SW 1271 (cell line): Measurements from ENCODE around the gene TMOD3.
A peak's percentile ranks its signal among the peaks of the same experiment; 100 is the strongest.
"Not testable (repeated sequence)": the region's sequence is repeated elsewhere in the genome, so short reads cannot be mapped to it uniquely, and the experiment has no call there.

Experiments
- DNase-seq, 2 experiments: peaks; one replicate each; lab custom pipeline; 2025; lab: John Stamatoyannopoulos, UW

Gene TMOD3

GRCh38 chr15:51829376-51830275 lies at the start of gene TMOD3:
Gene TMOD3 (plus strand): TSS chr15:51829653. CDS start chr15:51862885, 33,232 bp downstream.
- DNase-seq = peak; percentile 56 to 62

- DNase-seq = no peak
These were observed 48.8 kb upstream of the TMOD3 start for GRCh38 chr15:51780636-51781035.

- DNase-seq = no peak
These were observed 47.9 kb upstream of the TMOD3 start for GRCh38 chr15:51781506-51781905.

GRCh38 chr15:51782357-51782896 lies 47.0 kb upstream of the TMOD3 start:
- no peak for DNase-seq

- no peak for DNase-seq
These were observed 45.5 kb upstream of the TMOD3 start for GRCh38 chr15:51783967-51784366.

GRCh38 chr15:51787130-51787529 lies 42.3 kb upstream of the TMOD3 start:
- DNase-seq = not testable (repeated sequence)

- not testable (repeated sequence) for DNase-seq
These were observed 37.0 kb upstream of the TMOD3 start for GRCh38 chr15:51792474-51792873.

GRCh38 chr15:51793521-51794305 lies 35.7 kb upstream of the TMOD3 start:
- no peak for DNase-seq

GRCh38 chr15:51796847-51797401 lies 32.5 kb upstream of the TMOD3 start:
- DNase-seq = no peak

- DNase-seq = no peak
These were observed 31.2 kb upstream of the TMOD3 start for GRCh38 chr15:51798281-51798680.

- no peak for DNase-seq
These were observed 29.9 kb upstream of the TMOD3 start for GRCh38 chr15:51799282-51800252.

GRCh38 chr15:51801391-51801835 lies 28.0 kb upstream of the TMOD3 start:
- DNase-seq = peak in 1 of 2 experiments; percentile 4

- DNase-seq = no peak
These were observed 26.9 kb upstream of the TMOD3 start for GRCh38 chr15:51802593-51802992.

GRCh38 chr15:51803965-51804364 lies 25.5 kb upstream of the TMOD3 start:
- DNase-seq = no peak

GRCh38 chr15:51806123-51806522 lies 23.3 kb upstream of the TMOD3 start:
- no peak for DNase-seq

GRCh38 chr15:51809457-51809856 lies 20.0 kb upstream of the TMOD3 start:
- no peak for DNase-seq

- DNase-seq = no peak
These were observed 16.9 kb upstream of the TMOD3 start for GRCh38 chr15:51812598-51812997.

- DNase-seq = no peak
These were observed 14.8 kb upstream of the TMOD3 start for GRCh38 chr15:51814606-51815005.

- DNase-seq = no peak
These were observed 12.8 kb upstream of the TMOD3 start for GRCh38 chr15:51816611-51817010.

GRCh38 chr15:51818150-51818549 lies 11.3 kb upstream of the TMOD3 start:
- no peak for DNase-seq

- DNase-seq = no peak
These were observed 3.8 kb upstream of the TMOD3 start for GRCh38 chr15:51825698-51826097.
